AG04450 (cell line): ENCODE results near the gene ANKS4B. TPM values are rescaled to one million over a fixed set of nuclear protein-coding genes. Genes with fewer than 3 reads are reported as not detected.

Experiments
- CTCF ChIA-PET: fragments of 300-600, 350-600 bp; formaldehyde crosslinking; extraction: SDS; loops from one replicate; lab custom pipeline; 2022; ENCODE audit warnings: antibody characterized with exemption, inconsistent platforms; lab: Charles Lee
- POLR2A ChIA-PET: fragments of 350-600 bp; formaldehyde crosslinking; extraction: SDS; loops from one replicate; lab custom pipeline; 2021; ENCODE audit warnings: antibody characterized with exemption, inconsistent platforms; lab: Yijun Ruan, JAX
- DNase-seq: peaks from one replicate; pipeline ENCODE4 v3.0.0-alpha.2; 2011; ENCODE audit warnings: low read depth, low spot score
- H3K27ac ChIP-seq: one replicate; pipeline ENCODE4 v1.5.1; 2012; ENCODE audit warnings: low read depth, low read length, control low read depth
- H3K27me3 ChIP-seq: one replicate; pipeline ENCODE4 v1.6.0; 2012; ENCODE audit warnings: low read length; ENCODE audit not compliant: control insufficient read depth, insufficient read depth
- H3K4me3 ChIP-seq: 2 replicates; pipeline ENCODE4 v1.5.1; 2011; ENCODE audit warnings: mild to moderate bottlenecking, low read depth, low read length, control low read depth
- H3K9me3 ChIP-seq: 2 replicates; pipeline ENCODE4 v1.5.1; 2012; ENCODE audit warnings: low read length; ENCODE audit not compliant: control insufficient read depth, insufficient read depth
- CTCF ChIP-seq: IDR thresholded peaks from 2 replicates; pipeline ENCODE4 v1.5.1; 2011; ENCODE audit warnings: low read depth, low read length, control low read depth, inconsistent platforms
- polyA plus RNA-seq: library from polyadenylated mRNA; depleted of rRNA; stranded (reverse); fragments of >200 nt; gene quantifications from 2 replicates; pipeline ENCODE4 v1.2.3, GENCODE V29; 2011

ANKS4B gene
- polyA plus RNA-seq, 1 experiment, result 0.01 TPM

GRCh38 chr16:21218153-21218552, 15.3 kb upstream of the ANKS4B start:
- no peaks in the 10 kb centered on the region for H3K9me3 ChIP-seq
- CTCF ChIA-PET, result no interaction called here
- no peak overlapping the region for H3K27ac ChIP-seq
- H3K4me3 ChIP-seq, result no peak overlapping the region
- no peak for TF ChIP-seq CTCF
- POLR2A ChIA-PET, result no interaction called here
- no peak for DNase-seq
- H3K27me3 ChIP-seq, result peaks cover 9% of the 10 kb centered on the region

- Histone ChIP-seq H3K9me3 (no peaks in the 10 kb centered on the region), H3K27ac (no peak overlapping the region), H3K4me3 (no peak overlapping the region), H3K27me3 (peaks cover 9% of the 10 kb centered on the region)
- TF ChIP-seq CTCF, result no peak
- ChIA-PET POLR2A (no interaction called here), CTCF (no interaction called here)
- no peak for DNase-seq
Observed at GRCh38 chr16:21219551-21219950, 13.9 kb upstream of the ANKS4B start.

- DNase-seq, result no peak
- H3K4me3 ChIP-seq, result no peak overlapping the region
- CTCF ChIA-PET, result no interaction called here
- TF ChIP-seq CTCF, result no peak
- H3K27me3 ChIP-seq, result peaks cover 23% of the 10 kb centered on the region
- no peaks in the 10 kb centered on the region for H3K9me3 ChIP-seq
- POLR2A ChIA-PET, result no interaction called here
- no peak overlapping the region for H3K27ac ChIP-seq
Observed at GRCh38 chr16:21222495-21223337, 10.8 kb upstream of the ANKS4B start.

- Histone ChIP-seq H3K27me3 (peaks cover 23% of the 10 kb centered on the region), H3K4me3 (no peak overlapping the region), H3K9me3 (no peaks in the 10 kb centered on the region), H3K27ac (no peak overlapping the region)
- no peak for DNase-seq
- ChIA-PET CTCF (no interaction called here), POLR2A (no interaction called here)
- no peak for TF ChIP-seq CTCF
Observed at GRCh38 chr16:21223787-21224186, 9.7 kb upstream of the ANKS4B start.

- no peaks in the 10 kb centered on the region for H3K9me3 ChIP-seq
- ChIA-PET POLR2A (no interaction called here), CTCF (no interaction called here)
- no peak for DNase-seq
- H3K27me3 ChIP-seq, result peaks cover 31% of the 10 kb centered on the region
- no peak overlapping the region for H3K27ac ChIP-seq
- no peak overlapping the region for H3K4me3 ChIP-seq
- no peak for TF ChIP-seq CTCF
Observed at GRCh38 chr16:21224800-21225199, 8.7 kb upstream of the ANKS4B start.
